Endothelial cell of umbilical vein (primary cell): ENCODE results near the gene LAMC1. TPM values are rescaled to one million over a fixed set of nuclear protein-coding genes. Genes with fewer than 3 reads are reported as not detected.

Experiments
- BruUV-seq: library from RNA; stranded (reverse); fragments of 400-500 nt; replicated peaks from 2 replicates; lab custom pipeline; 2021; lab: Mats Ljungman, UMichigan
- CTCF ChIA-PET: fragments of 300-600, 350-600 bp; sonication (Branson Sonifier 250); formaldehyde crosslinking; loops from one replicate; lab custom pipeline; 2021; ENCODE audit warnings: antibody characterized with exemption, inconsistent platforms; lab: Charles Lee
- POLR2A ChIA-PET: fragments of 300-600, 350-600 bp; sonication (Branson Sonifier 250); formaldehyde crosslinking; loops from one replicate; lab custom pipeline; 2021; ENCODE audit warnings: antibody characterized with exemption, inconsistent platforms; lab: Charles Lee
- DNase-seq: peaks from one replicate; pipeline ENCODE4 v3.0.0-alpha.2; 2011; ENCODE audit warnings: low read depth, low spot score
- FAIRE-seq: peaks from 2 replicates; lab custom pipeline; 2011; peaks lifted over from hg19 to GRCh38; lab: Jason Lieb, UNC
- H2AFZ ChIP-seq: 2 replicates; pipeline ENCODE4 v1.6.0; 2012; ENCODE audit warnings: low read depth, low read length, control low read depth, inconsistent platforms
- H3K27ac ChIP-seq: 2 replicates; pipeline ENCODE4 v1.5.1; 2011; ENCODE audit warnings: low read depth, mild to moderate bottlenecking, control low read depth, low read length, moderate library complexity; ENCODE audit not compliant: insufficient read depth
- H3K27me3 ChIP-seq, 2 experiments: 2 replicates each; pipeline versions ENCODE4 v1.6.0 to v1.6.1; 2011; ENCODE audit warnings: low read length in 2 of 2, mixed read lengths in 1 of 2; ENCODE audit not compliant: control insufficient read depth in 2 of 2, insufficient read depth in 2 of 2
- H3K36me3 ChIP-seq, 2 experiments: 2 replicates in 1 of 2; 3 replicates in 1 of 2; pipeline ENCODE4 v1.5.1; 2011; ENCODE audit warnings: low read length in 2 of 2, mild to moderate bottlenecking in 1 of 2, moderate library complexity in 1 of 2; ENCODE audit not compliant: control insufficient read depth in 2 of 2, insufficient read depth in 2 of 2; ENCODE audit errors: extremely low read depth in 1 of 2
- H3K4me1 ChIP-seq: 3 replicates; pipeline ENCODE4 v1.5.1; 2011; ENCODE audit warnings: mild to moderate bottlenecking, low read length; ENCODE audit not compliant: control insufficient read depth, insufficient read depth; ENCODE audit errors: extremely low read depth
- H3K4me2 ChIP-seq: 2 replicates; pipeline ENCODE4 v1.6.1; 2011; ENCODE audit warnings: low read length, control low read depth, mixed read lengths; ENCODE audit not compliant: insufficient read depth
- H3K4me3 ChIP-seq, 3 experiments: fragments of 200-600 bp in 1 of 3; sonication (generic), shearing (Covaris generic) in 1 of 3; replicated peaks in 1 of 3; 2 replicates each; pipeline ENCODE4 v1.5.1; 2011 to 2016; ENCODE audit warnings: control low read depth in 3 of 3, low read length in 3 of 3, mild to moderate bottlenecking in 2 of 3, inconsistent platforms in 1 of 3, low read depth in 1 of 3, moderate library complexity in 1 of 3; ENCODE audit not compliant: insufficient read depth in 1 of 3
- H3K79me2 ChIP-seq: 2 replicates; pipeline ENCODE4 v1.6.0; 2012; ENCODE audit warnings: low read length, inconsistent platforms; ENCODE audit not compliant: control insufficient read depth, insufficient read depth
- H3K9ac ChIP-seq: replicated peaks from 2 replicates; pipeline ENCODE3; 2011; ENCODE audit warnings: low read length, control low read depth; ENCODE audit not compliant: insufficient read depth; ENCODE audit errors: extremely low read depth
- H3K9me1 ChIP-seq: replicated peaks from 3 replicates; pipeline ENCODE4 v1.6.0; 2011; ENCODE audit warnings: mild to moderate bottlenecking, low read length; ENCODE audit not compliant: control insufficient read depth, insufficient read depth; ENCODE audit errors: extremely low read depth
- H3K9me3 ChIP-seq: replicated peaks from 2 replicates; pipeline ENCODE4 v1.5.1; 2012; ENCODE audit warnings: low read length, inconsistent platforms; ENCODE audit not compliant: control insufficient read depth, insufficient read depth
- H4K20me1 ChIP-seq: replicated peaks from 2 replicates; pipeline ENCODE3; 2011; ENCODE audit warnings: mild to moderate bottlenecking, low read length; ENCODE audit not compliant: control insufficient read depth, insufficient read depth; ENCODE audit errors: extremely low read depth
- EZH2 ChIP-seq: IDR thresholded peaks from 2 replicates; pipeline ENCODE4 v1.6.1; 2012; ENCODE audit warnings: borderline replicate concordance, low read depth, mild to moderate bottlenecking, moderate library complexity, low read length, inconsistent platforms; ENCODE audit not compliant: severe bottlenecking
- FOS ChIP-seq: IDR thresholded peaks from 2 replicates; pipeline ENCODE4 v1.6.1; 2011; ENCODE audit warnings: mild to moderate bottlenecking, low read length, moderate library complexity, borderline replicate concordance; ENCODE audit not compliant: insufficient read depth
- GATA2 ChIP-seq: IDR thresholded peaks from 2 replicates; pipeline ENCODE4 v1.7.0; 2011; ENCODE audit warnings: low read depth, mild to moderate bottlenecking, moderate library complexity, mixed read lengths, low read length; ENCODE audit not compliant: insufficient read length, insufficient read depth
- JUN ChIP-seq: IDR thresholded peaks from 2 replicates; pipeline ENCODE4 v1.6.1; 2011; ENCODE audit warnings: borderline replicate concordance, low read depth; ENCODE audit not compliant: insufficient read length, insufficient read depth
- MYC ChIP-seq: IDR thresholded peaks from one replicate; pipeline ENCODE4 v1.6.1; 2011; ENCODE audit warnings: mild to moderate bottlenecking, low read depth, low read length
- POLR2A ChIP-seq: IDR thresholded peaks from 2 replicates; pipeline ENCODE4 v1.6.1; 2012; ENCODE audit warnings: low read depth, mild to moderate bottlenecking, control low read depth, low read length
- POLR2AphosphoS5 ChIP-seq: IDR thresholded peaks from 2 replicates; pipeline ENCODE4 v1.6.1; 2012; ENCODE audit warnings: low read depth, mild to moderate bottlenecking, control low read depth, low read length, moderate library complexity; ENCODE audit not compliant: insufficient read depth
- dilution Hi-C: fragments of 300-500 bp; cut with MboI; formaldehyde crosslinking; loops from one replicate; pipeline ENCODE4 v1.15.0; 2019; ENCODE audit warnings: low sequenced_read_pairs; ENCODE audit not compliant: extremely low pct_ligation_motif_present
- intact Hi-C: fragments of 100-400 bp; cut with micrococcal nuclease; formaldehyde crosslinking; loops from one replicate; pipeline ENCODE4 v1.10.0; 2022
- polyA plus RNA-seq, 4 experiments: library from polyadenylated mRNA; depleted of rRNA in 3 of 4; stranded (reverse) in 3 of 4; unstranded in 1 of 4; fragments of >200 nt; gene quantifications; 2 replicates each; pipeline versions ENCODE4 v1.2.1 to v1.2.3, GENCODE V29; 2011 to 2012; ENCODE audit warnings: missing spikeins in 1 of 4
- total RNA-seq: library from RNA; stranded (reverse); gene quantifications from 2 replicates; pipeline ENCODE4 v1.2.3, GENCODE V29; 2021
- TF ChIP-seq, protein P1 (sequence below), 2 donors: IDR thresholded peaks; 1 replicate in 1 of 2; 2 replicates in 1 of 2; pipeline ENCODE4 v1.5.1; 2011; ENCODE audit warnings: low read length in 2 of 2, mild to moderate bottlenecking in 2 of 2, moderate library complexity in 2 of 2, control low read depth in 1 of 2, inconsistent platforms in 1 of 2, low read depth in 1 of 2; ENCODE audit not compliant: insufficient read depth in 1 of 2; ENCODE audit errors: extremely low read depth in 1 of 2
- TF ChIP-seq, protein P2 (sequence below): IDR thresholded peaks from 2 replicates; pipeline ENCODE4 v1.6.1; 2011; ENCODE audit not compliant: insufficient read depth, insufficient read length

LAMC1 gene
- total and polyA plus RNA-seq, 2 donors (not counting 3 experiments of a cell fraction or from before 2014, with no cell fraction given): 92.5 to 216 TPM

DNA sequence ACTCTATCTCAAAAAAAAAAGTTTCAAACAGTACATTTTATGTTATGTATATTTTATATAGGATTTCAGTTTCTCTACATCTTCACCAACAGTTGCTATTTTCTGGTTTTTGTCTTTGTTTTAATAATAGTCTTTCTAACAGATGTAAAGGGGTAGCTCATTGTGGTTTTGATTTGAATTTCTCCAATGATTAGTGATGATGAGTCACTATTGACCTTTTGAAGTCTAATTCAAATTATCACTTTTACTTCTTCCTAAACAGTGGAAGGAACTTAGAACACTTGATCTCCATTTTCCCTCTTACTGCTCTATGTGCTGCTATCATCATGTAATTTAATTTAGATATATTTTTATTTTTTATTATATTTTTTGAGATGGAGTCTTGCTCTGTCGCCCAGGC is 38.6 kb upstream of the LAMC1 start:
- CTCF ChIA-PET: no interaction called here
- Histone ChIP-seq H3K9me3 (no peaks in the 10 kb centered on the region), H3K4me2 (no peak overlapping the region), H3K4me1 (no peaks in the 10 kb centered on the region), H3K9ac (no peak overlapping the region), H3K27me3 (no peaks in the 10 kb centered on the region), H3K4me3 (no peak overlapping the region), H2AFZ (no peak overlapping the region), H3K79me2 (no peaks in the 10 kb centered on the region), H3K27ac (no peak overlapping the region), H3K36me3 (no peaks in the 10 kb centered on the region), H3K9me1 (no peaks in the 10 kb centered on the region), H4K20me1 (no peaks in the 10 kb centered on the region)
- dilution Hi-C loops: no loop called here
- POLR2A ChIA-PET: no interaction called here
- BruUV-seq: no TSS peak
- FAIRE-seq (no peak), DNase-seq (no peak)
- TF ChIP-seq FOS: no peak
- no peak for TF ChIP-seq GATA2
- TF ChIP-seq MYC: no peak
- no peak for TF ChIP-seq POLR2AphosphoS5
- no peak for TF ChIP-seq POLR2A
- TF ChIP-seq, protein P1, sequence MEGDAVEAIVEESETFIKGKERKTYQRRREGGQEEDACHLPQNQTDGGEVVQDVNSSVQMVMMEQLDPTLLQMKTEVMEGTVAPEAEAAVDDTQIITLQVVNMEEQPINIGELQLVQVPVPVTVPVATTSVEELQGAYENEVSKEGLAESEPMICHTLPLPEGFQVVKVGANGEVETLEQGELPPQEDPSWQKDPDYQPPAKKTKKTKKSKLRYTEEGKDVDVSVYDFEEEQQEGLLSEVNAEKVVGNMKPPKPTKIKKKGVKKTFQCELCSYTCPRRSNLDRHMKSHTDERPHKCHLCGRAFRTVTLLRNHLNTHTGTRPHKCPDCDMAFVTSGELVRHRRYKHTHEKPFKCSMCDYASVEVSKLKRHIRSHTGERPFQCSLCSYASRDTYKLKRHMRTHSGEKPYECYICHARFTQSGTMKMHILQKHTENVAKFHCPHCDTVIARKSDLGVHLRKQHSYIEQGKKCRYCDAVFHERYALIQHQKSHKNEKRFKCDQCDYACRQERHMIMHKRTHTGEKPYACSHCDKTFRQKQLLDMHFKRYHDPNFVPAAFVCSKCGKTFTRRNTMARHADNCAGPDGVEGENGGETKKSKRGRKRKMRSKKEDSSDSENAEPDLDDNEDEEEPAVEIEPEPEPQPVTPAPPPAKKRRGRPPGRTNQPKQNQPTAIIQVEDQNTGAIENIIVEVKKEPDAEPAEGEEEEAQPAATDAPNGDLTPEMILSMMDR (IDR thresholded peaks at IDR 0.05; ENCODE audit: extremely low read depth in 1 of 2, insufficient read depth in 1 of 2, low read depth in 1 of 2, low read length in 2 of 2): no peak
- no peak for TF ChIP-seq EZH2
- TF ChIP-seq JUN: no peak
- TF ChIP-seq, protein P2, sequence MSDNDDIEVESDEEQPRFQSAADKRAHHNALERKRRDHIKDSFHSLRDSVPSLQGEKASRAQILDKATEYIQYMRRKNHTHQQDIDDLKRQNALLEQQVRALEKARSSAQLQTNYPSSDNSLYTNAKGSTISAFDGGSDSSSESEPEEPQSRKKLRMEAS: no peak
- intact Hi-C loops: no loop called here
